ENCODE measurements around the gene TEX19. TPM values are rescaled to one million over a fixed set of nuclear protein-coding genes. Genes with fewer than 3 reads are reported as not detected.

Gene TEX19
- total RNA-seq, 1 donor from 2014 or later = 0.10 TPM

DNA sequence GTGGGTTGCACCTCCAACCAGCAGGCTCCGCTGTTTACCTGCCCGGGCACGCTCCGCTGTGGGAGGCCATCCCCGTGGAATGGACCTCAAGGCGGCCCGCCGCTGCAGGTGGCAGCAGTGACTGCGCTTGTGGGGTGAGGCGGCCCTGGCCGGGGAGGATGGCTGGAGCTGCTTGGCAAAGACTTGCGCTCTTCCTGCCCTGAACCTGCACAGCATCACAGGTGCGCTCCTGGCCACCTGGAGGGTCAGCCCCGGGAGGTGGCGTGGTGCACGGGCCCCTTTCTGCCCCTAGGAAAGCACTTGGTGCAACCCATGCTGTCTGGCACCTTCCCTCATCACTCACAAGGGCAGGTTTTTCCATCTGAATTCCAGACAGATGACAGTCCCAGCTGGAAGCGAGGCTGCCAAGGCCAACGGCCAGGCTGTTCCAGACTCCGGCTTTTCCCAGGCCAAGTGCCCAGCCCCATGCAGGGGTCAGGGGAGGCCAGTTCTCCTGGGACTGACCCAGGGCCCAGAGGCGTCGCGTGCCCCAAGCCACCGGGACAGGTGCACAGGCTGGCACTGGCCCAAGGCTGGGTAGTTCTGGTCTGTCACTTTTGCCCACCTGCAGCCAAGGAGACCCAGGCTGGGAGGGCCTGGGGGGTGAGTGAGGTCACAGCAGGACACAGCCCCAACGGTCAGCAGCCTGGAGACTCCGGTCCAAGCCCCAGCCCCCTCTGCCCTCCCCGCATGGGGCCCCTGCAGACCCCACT lies 25.9 kb downstream of the TEX19 start:
- Mint-ChIP-seq H3K9me3 (no peaks in the 10 kb centered on the region), H3K27me3 (ENCODE audit: insufficient read depth) (peaks cover 3% of the 10 kb centered on the region), H3K36me3 (ENCODE audit: low read depth) (no peaks in the 10 kb centered on the region), H3K4me3 (no peak overlapping the region), H3K27ac (no peak overlapping the region), H3K4me1 (ENCODE audit: low read depth) (peaks cover 4% of the 10 kb centered on the region)
- DNase-seq (ENCODE audit: low spot score) = no peak
- intact Hi-C loops (cut with micrococcal nuclease) = no loop called here

- Mint-ChIP-seq H3K4me1 (ENCODE audit: low read depth) (peaks cover 4% of the 10 kb centered on the region), H3K4me3 (no peak overlapping the region), H3K27ac (no peak overlapping the region), H3K27me3 (ENCODE audit: insufficient read depth) (no peaks in the 10 kb centered on the region), H3K36me3 (ENCODE audit: low read depth) (no peaks in the 10 kb centered on the region), H3K9me3 (no peaks in the 10 kb centered on the region)
- no peak for DNase-seq (ENCODE audit: low spot score)
- intact Hi-C loops (cut with micrococcal nuclease) = no loop called here
Observed at GRCh38 chr17:82385559-82386254, 26.7 kb downstream of the TEX19 start.

DNA sequence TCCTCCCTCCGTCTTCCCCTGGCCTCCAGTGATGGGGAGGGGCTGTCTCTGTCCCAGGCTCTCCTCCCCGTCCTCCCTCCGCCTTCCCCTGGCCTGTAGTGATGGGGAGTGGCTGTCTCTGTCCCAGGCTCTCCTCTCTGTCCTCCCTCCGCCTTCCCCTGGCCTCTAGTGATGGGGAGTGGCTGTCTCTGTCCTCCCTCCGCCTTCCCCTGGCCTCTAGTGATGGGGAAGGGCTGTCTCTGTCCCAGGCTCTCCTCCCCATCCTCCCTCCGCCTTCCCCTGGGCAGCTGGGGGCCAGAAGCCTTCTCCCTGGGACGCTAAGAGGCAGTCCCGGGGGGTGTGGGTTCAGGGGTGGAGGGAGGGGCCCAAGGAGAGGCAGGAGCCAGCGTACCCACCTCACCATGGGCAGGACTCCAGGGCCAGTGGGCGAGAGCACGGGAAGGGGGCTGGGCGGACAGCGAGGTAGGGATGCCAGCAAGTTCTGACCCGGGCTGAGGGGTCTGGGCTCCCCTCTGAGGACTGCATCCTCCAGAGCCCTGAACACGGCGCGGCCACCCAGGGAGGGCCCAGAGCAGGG lies 27.3 kb downstream of the TEX19 start:
- Mint-ChIP-seq H3K4me1 (ENCODE audit: low read depth) (peaks cover 4% of the 10 kb centered on the region), H3K9me3 (no peaks in the 10 kb centered on the region), H3K36me3 (ENCODE audit: low read depth) (no peaks in the 10 kb centered on the region), H3K4me3 (no peak overlapping the region), H3K27me3 (ENCODE audit: insufficient read depth) (no peaks in the 10 kb centered on the region), H3K27ac (no peak overlapping the region)
- intact Hi-C loops (cut with micrococcal nuclease) = no loop called here
- no peak for DNase-seq (ENCODE audit: low spot score)

- DNase-seq (ENCODE audit: low spot score) = no peak
- Mint-ChIP-seq H3K27me3 (ENCODE audit: insufficient read depth) (no peaks in the 10 kb centered on the region), H3K27ac (no peak overlapping the region), H3K4me1 (ENCODE audit: low read depth) (peaks cover 4% of the 10 kb centered on the region), H3K9me3 (no peaks in the 10 kb centered on the region), H3K36me3 (ENCODE audit: low read depth) (no peaks in the 10 kb centered on the region), H3K4me3 (no peak overlapping the region)
- intact Hi-C loops (cut with micrococcal nuclease) = loop anchor here (1.0 kb wide), 1 partner anchor 35 kb away; no protein-coding TSS in a partner anchor
Observed at GRCh38 chr17:82386881-82387704, 28.0 kb downstream of the TEX19 start.

- Mint-ChIP-seq H3K4me3 (no peak overlapping the region), H3K9me3 (no peaks in the 10 kb centered on the region), H3K27me3 (ENCODE audit: insufficient read depth) (no peaks in the 10 kb centered on the region), H3K4me1 (ENCODE audit: low read depth) (peaks cover 4% of the 10 kb centered on the region), H3K27ac (no peak overlapping the region), H3K36me3 (ENCODE audit: low read depth) (no peaks in the 10 kb centered on the region)
- no peak for DNase-seq (ENCODE audit: low spot score)
- intact Hi-C loops (cut with micrococcal nuclease) = loop anchor here (1.0 kb wide), 1 partner anchor 35 kb away; no protein-coding TSS in a partner anchor
Observed at GRCh38 chr17:82387705-82388106, 28.7 kb downstream of the TEX19 start.

- H3K4me1 Mint-ChIP-seq (ENCODE audit: low read depth) = peaks cover 4% of the 10 kb centered on the region
- intact Hi-C loops (cut with micrococcal nuclease) = no loop called here
- H3K4me3 Mint-ChIP-seq = no peak overlapping the region
- no peaks in the 10 kb centered on the region for H3K9me3 Mint-ChIP-seq
- H3K27me3 Mint-ChIP-seq (ENCODE audit: insufficient read depth) = no peaks in the 10 kb centered on the region
- H3K36me3 Mint-ChIP-seq (ENCODE audit: low read depth) = no peaks in the 10 kb centered on the region
- H3K27ac Mint-ChIP-seq = no peak overlapping the region
- no peak for DNase-seq (ENCODE audit: low spot score)
Observed at GRCh38 chr17:82388223-82388921, 29.3 kb downstream of the TEX19 start.

GRCh38 chr17:82388922-82389283 lies 29.9 kb downstream of the TEX19 start:
- H3K27ac Mint-ChIP-seq = no peak overlapping the region
- no peaks in the 10 kb centered on the region for H3K27me3 Mint-ChIP-seq (ENCODE audit: insufficient read depth)
- peaks cover 4% of the 10 kb centered on the region for H3K4me1 Mint-ChIP-seq (ENCODE audit: low read depth)
- DNase-seq (ENCODE audit: low spot score) = no peak
- H3K9me3 Mint-ChIP-seq = no peaks in the 10 kb centered on the region
- H3K36me3 Mint-ChIP-seq (ENCODE audit: low read depth) = no peaks in the 10 kb centered on the region
- no peak overlapping the region for H3K4me3 Mint-ChIP-seq
- intact Hi-C loops (cut with micrococcal nuclease) = no loop called here

GRCh38 chr17:82389379-82389778 lies 30.3 kb downstream of the TEX19 start:
- Mint-ChIP-seq H3K27ac (no peak overlapping the region), H3K9me3 (no peaks in the 10 kb centered on the region), H3K36me3 (ENCODE audit: low read depth) (no peaks in the 10 kb centered on the region), H3K27me3 (ENCODE audit: insufficient read depth) (no peaks in the 10 kb centered on the region), H3K4me1 (ENCODE audit: low read depth) (peaks cover 4% of the 10 kb centered on the region), H3K4me3 (no peak overlapping the region)
- intact Hi-C loops (cut with micrococcal nuclease) = no loop called here
- no peak for DNase-seq (ENCODE audit: low spot score)

DNA sequence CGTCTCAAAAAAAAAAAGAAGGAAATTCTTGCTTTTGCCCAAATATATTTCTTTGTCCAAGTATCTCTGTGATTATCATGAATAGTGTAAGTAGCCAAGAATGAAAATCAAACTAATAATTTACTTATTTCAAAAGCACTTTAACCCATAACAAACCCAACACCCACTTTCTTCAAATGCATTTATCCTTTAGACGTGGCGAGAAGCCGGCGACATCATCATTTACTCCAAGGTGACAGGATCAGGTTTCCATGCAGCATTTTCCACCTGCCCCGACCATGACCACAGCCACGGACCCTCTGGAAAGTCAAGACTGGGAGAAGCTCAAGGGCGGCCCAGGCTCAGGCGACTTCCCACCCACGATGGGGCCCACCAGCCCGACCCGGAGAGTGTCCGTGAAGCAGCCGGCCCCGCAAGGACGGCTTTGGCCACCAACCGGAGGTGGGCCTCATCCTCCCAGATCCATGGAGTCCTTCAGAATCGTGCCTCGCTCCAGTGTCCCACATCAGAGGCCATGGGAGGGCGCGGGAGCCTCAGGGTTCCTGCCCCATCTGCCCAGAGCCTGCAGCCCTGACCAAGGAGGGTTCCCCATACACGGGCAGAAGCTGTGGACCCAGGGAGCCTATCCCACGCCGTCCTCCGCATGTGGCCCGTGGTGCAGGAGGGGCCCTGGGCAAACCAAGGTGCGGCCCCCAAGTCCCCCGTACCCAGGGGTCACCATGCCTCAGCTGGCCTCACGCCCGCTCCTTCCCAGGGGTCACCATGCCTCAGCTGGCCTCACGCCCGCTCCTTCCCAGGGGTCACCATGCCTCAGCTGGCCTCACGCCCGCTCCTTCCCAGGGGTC lies 31.2 kb downstream of the TEX19 start:
- no peak for DNase-seq (ENCODE audit: low spot score)
- intact Hi-C loops (cut with micrococcal nuclease) = no loop called here

DNA sequence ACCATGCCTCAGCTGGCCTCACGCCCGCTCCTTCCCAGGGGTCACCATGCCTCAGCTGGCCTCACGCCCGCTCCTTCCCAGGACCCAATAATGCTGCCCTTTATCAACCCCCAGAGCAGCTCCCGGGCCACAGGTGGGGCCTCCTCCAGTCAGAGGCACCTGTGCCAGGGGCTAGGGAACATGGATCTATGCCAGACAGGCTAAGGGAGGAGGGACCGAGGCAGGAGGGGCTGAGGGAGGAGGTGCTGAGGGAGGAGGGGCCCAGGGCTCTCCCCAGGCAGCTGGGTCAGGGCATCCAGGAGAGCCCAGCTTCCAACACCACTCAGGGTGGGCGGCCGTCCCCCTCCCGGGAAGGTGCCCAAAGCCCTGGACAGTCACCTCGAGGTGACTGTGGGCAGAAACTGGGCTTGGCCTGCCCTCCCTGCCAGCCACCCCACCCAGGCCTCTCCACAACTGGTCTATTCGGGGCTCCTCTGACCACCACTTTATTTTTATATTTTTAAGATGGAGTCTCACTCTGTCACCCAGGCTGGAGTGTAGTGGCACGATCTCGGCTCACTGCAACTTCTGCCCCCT lies 31.9 kb downstream of the TEX19 start:
- Mint-ChIP-seq H3K36me3 (ENCODE audit: low read depth) (no peaks in the 10 kb centered on the region), H3K9me3 (no peaks in the 10 kb centered on the region), H3K4me1 (ENCODE audit: low read depth) (peaks cover 4% of the 10 kb centered on the region), H3K27ac (no peak overlapping the region), H3K27me3 (ENCODE audit: insufficient read depth) (no peaks in the 10 kb centered on the region), H3K4me3 (no peak overlapping the region)
- no peak for DNase-seq (ENCODE audit: low spot score)
- intact Hi-C loops (cut with micrococcal nuclease) = no loop called here

More for the DNA sequence above, 31.2 kb downstream of the TEX19 start:
- Mint-ChIP-seq H3K9me3 (no peaks in the 10 kb centered on the region), H3K27me3 (ENCODE audit: insufficient read depth) (no peaks in the 10 kb centered on the region), H3K4me1 (ENCODE audit: low read depth) (peaks cover 4% of the 10 kb centered on the region), H3K27ac (no peak overlapping the region), H3K4me3 (no peak overlapping the region), H3K36me3 (ENCODE audit: low read depth) (no peaks in the 10 kb centered on the region)

GRCh38 chr17:82391496-82392066 lies 32.5 kb downstream of the TEX19 start:
- Mint-ChIP-seq H3K9me3 (no peaks in the 10 kb centered on the region), H3K4me1 (ENCODE audit: low read depth) (peaks cover 4% of the 10 kb centered on the region), H3K27ac (no peak overlapping the region), H3K36me3 (ENCODE audit: low read depth) (no peaks in the 10 kb centered on the region), H3K4me3 (no peak overlapping the region), H3K27me3 (ENCODE audit: insufficient read depth) (no peaks in the 10 kb centered on the region)
- no peak for DNase-seq (ENCODE audit: low spot score)
- intact Hi-C loops (cut with micrococcal nuclease) = no loop called here
